GM19397 (cell line): ENCODE data around the gene QRSL1.
"Not testable (repeated sequence)": the region's sequence is repeated elsewhere in the genome, so short reads cannot be mapped to it uniquely, and the experiment has no call there.

Source experiments
- ATAC-seq: cut with Tn5 transposase; IDR thresholded peaks from one replicate; pipeline ENCODE4 v1.9.1; 2021; ENCODE audit warnings: mild to moderate bottlenecking, moderate library complexity; ENCODE audit not compliant: unreplicated experiment

Gene QRSL1

DNA sequence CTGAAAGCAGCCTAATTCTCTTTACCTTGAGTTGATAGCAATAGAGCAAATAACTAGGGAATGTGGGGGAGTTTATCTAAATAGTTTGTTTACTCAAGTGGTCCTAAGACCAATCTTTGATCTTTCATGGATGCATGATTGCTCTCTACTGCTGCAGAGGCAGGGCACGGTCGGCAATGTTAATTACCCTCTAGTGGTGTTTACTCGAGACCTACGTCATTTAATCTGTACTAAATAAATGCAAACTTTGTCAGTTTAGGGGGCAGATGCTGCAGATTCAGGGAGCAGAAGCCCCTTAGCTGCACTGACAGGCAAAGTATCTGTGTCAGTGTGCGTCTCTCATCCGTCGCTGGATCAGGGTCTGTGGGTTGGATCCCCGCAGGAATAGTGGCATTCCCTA lies 7.0 kb upstream of the QRSL1 start:
- ATAC-seq: no peak

DNA sequence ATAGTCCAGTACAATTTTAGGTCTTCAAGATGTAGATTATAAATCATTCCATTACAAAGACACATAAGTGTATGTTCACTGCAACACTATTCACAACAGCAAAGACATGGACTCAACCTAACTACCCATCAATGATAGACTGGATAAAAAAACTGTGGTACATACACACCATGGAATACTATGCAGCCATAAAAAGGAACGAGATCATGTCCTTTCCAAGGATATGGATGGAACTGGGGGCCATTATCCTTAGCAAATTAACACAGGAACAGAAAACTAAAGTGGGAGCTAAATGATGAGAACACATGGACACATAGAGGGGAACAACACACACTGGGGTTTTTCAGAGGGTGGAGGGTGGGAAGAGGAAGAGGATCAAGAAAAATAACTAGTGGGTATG lies 6.3 kb upstream of the QRSL1 start:
- ATAC-seq: no peak

DNA sequence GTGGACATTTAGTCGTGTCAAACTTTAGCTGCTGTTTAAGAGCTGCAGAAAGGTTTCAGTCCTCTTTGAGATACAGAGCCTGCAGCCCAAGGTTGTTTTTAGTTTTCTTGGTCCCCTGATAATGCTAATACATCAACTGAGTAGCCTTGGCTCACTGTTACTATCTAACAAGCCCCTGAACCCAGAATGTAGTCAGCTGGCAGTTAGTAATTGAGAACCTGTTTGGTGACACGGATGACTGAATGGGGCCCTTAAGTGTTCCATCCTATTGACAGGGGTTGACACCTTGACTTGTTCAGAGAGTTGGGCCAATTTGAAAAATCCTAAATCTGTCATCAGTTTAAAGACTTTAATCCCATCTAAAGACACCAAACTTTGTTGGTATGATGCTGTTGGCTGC lies 2.9 kb upstream of the QRSL1 start:
- ATAC-seq: no peak

- ATAC-seq: not testable (repeated sequence)
Observed at GRCh38 chr6:106627760-106628159, 1.6 kb upstream of the QRSL1 start.

GRCh38 chr6:106628658-106629102 lies 698 bp upstream of the QRSL1 start:
- ATAC-seq: no peak

DNA sequence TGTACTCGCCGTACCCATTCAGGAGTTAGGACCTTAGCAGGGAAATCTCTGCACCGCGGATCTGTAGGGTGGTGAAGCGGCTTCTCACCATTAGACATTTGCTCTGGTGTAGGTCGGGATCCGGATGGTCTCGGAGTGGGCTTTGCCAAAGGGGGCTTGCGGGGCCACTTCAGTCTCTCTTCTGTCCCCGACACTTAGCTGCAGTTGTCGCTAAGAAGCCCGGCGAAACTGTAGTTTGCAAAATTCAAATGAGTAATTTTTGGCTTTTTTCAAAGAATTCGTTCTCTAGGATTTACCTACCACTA lies 433 bp downstream of the QRSL1 start:
- no peak for ATAC-seq

DNA sequence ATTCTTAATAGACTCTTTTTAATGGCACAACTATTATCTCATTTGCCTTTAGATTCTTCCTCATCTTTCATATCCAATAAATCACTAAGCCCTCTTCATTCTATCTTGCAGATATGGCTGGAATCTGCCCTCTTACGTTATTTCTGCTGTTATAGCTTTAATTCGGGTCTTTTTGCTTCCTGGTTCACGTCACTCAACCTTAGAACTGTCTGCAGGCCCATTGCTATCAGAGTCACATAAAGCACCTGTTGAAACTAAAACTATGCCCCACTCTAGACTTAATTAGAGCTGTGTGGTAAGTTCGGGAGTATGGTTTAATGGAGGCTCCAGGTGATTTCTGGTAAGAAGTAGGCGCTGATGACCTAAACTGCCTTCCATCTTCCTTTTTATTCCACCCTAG lies 988 bp downstream of the QRSL1 start:
- no peak for ATAC-seq

DNA sequence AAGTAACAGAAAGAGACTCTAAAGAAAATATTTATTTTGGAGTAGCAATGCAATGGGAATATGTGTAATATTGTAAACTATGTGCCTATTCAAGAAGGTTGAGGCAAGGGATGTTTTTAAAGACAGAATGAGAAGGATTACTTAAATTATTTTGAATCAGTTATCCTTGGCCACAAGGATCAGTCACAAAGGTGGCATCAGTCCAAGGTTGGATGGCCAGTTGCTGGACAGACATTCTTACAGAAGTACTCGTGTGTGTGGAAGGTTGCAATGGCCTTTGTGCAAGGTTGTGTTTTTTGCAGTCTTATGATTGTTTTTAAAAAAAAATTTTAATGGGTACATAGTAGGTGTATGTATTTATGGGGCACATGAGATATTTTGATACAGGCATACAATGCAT lies 2.0 kb downstream of the QRSL1 start:
- no peak for ATAC-seq

GRCh38 chr6:106634565-106634964 lies 5.2 kb downstream of the QRSL1 start:
- ATAC-seq: no peak

DNA sequence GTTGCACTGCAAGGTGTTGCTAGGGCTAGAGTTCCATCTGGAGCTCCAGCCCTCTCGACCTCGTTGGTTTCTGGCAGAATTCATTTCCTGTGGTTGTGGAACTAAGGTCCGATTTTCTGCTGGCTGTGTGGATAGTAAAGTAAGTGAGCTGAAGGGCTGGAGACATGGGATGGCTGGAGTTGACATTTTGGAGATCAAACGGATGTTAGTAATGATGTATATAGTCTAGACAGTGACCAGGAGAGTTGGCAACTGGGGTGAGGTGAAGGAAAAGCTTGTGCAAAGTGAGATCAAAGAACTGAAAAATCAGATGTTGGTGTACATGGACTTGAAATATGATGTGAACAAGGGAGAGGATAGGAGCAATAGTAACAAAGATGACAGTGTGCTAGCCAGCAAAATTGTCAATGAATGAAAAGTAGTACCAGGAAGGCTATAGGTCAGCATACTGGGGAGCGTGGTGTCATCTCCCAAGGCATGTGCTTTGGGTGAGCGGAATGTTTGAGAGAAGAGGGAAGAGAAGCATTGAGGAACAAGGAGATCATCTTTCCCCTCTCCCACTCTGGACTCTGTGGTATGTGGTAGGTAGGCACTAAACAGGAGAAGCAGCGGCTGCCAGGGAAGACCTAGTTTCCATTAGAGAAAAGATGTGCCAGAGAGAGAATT lies 7.8 kb downstream of the QRSL1 start:
- peak; percentile 21 for ATAC-seq

DNA sequence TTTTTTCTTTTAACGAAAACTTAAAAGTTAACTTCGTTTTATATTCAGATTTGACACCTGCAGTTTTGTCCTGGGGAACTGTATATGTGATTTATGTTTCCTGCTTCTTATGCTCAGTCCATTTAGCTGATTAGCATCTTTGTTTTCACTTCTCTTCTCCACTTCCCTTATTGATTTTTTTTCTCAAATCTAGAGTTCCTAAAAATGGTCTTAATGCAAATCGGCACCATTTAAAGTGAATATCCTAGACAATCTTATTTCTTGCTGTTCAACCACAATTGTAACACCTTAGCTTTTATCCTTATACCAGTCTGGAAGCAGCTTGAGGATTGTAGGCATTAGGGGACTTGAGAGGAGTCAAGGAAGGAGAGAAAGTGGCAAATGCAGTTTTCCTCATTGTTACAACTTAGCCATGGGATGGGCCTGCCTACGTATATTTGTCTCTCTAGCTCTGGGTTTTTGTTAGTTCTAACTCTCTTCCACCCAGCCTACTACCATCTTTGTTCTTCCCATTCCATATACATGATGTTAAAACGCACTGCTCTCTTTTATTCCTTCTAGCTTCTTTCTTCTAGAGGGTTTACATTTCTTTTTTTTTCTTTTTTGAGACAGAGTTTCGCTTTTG lies 8.5 kb downstream of the QRSL1 start:
- peak; percentile 70 for ATAC-seq

- ATAC-seq: no peak
Observed at GRCh38 chr6:106639812-106640211, 10.4 kb downstream of the QRSL1 start.

- ATAC-seq: no peak
Observed at GRCh38 chr6:106642476-106642875, 13.1 kb downstream of the QRSL1 start.

DNA sequence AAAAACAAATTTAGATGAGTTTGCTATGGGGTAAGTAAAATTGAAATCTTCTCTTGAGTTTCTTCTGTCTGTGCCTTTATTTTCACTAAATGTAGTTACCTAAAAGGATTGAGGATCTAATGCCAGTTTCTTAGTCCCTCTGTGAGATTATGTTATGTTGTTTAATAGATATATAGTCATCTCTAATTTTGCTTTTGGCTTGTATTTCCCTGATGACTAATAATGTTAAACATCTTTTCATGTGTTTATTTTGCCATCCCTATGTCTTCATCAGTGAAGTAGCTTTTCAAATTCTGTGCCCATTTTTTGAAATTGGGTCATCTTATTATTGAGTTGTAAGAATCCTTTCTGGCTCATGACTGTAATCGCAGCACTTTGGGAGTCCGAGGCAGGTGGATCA lies 13.7 kb downstream of the QRSL1 start:
- no peak for ATAC-seq

DNA sequence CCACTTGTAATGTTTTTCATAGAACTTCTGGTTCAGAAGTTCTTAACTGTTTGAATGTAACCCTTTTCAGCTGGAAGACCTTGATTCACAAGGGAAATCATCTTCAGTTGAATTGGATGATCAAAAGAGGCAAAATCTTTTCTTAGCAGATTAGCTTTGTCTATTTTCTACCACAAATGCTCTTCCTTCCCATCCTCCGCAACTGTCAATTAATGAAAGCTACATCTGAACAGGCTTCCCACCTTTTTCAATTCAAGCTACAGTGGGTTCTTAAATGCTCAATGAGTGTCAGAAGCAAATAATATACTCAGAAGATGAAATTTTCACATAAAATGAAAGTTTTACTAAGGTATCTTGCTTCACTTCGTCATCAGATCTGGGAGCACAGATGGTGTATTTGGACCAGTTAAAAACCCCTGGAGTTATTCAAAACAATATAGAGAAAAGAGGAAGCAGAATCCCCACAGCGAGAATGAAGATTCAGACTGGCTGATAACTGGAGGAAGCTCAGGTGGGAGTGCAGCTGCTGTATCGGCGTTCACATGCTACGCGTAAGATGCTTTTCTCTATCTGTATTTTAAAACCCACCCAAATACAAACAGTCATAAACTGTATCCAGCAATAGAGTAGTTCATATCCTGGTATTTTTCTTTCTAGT lies 19.4 kb downstream of the QRSL1 start:
- peak; percentile 52 for ATAC-seq

DNA sequence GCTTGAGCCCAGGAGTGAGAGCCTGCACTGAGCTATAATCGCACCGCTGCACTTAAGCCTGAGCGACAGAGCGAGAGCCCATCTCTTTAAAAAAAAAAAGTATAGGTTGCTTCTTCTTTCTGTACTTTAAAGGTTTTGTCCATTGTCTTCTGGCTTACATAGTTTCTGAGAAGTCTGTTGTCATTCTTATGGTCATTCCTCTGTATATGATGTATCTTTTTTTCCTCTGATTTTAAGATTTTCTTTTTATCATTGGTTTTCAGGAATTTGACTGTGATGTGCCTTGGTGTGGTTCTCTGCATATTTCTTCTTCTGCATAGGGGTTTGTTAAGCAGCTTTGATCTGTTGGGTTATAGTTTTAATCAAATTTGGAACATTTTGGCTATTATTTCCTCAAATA lies 29.1 kb downstream of the QRSL1 start:
- no peak for ATAC-seq

DNA sequence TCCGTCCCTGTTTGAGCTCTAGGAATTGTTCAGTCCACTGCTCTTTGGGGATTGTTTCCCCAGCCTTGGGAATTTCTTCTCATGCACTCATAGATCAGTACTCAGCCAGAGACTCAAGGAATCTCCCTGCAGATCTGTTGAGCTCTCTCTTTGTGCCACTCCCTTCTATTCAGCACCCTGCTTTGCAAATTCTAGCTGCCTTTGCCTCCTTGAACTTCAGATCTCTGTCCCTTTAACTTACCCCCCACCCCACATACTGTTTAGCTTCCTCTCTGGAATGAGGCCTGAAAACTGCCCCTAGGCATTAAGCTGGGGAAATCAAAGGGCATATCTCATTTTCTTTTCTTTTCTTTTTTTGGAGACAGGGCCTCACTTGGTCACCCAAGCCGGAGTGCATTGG lies 30.5 kb downstream of the QRSL1 start:
- ATAC-seq: no peak

GRCh38 chr6:106662458-106662857 lies 33.1 kb downstream of the QRSL1 start:
- no peak for ATAC-seq

- peak; percentile 98 for ATAC-seq
Observed at GRCh38 chr6:106666282-106667021, 37.1 kb downstream of the QRSL1 start.

DNA sequence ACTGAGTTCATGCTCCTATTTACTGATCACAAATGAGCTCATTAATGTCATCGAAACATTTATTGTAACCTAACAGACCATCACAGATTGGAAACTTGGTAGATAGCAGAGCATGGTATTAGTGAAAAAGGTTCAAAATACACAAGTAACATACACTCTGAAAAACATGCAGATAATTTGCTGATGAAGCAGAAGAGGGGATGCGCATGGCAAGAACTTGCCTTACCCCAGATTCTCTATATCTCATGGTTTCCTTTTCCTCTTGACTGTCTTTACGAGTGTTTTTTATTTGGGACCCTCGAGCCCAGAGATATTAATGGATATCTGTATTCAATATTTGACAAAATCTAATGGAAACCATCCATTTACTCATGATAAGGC lies 37.6 kb downstream of the QRSL1 start:
- no peak for ATAC-seq

DNA sequence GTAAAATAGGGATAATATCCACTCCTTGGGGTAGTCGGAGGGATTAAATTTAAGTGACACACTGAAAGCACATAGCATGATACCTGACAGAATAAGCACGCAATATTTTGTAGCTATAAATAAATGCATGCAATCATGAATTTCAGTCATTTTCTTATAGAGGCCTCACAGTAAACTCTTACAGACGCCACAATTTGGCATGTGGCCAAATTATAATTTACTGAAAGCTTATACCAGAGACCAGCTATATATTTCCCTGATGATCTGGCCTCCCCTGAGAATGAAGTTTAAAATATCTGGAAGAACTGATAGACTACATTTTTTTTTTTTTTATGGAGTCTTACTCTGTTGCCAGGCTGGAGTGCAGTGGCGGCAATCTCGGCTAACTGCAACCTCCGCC lies 40.9 kb downstream of the QRSL1 start:
- no peak for ATAC-seq

DNA sequence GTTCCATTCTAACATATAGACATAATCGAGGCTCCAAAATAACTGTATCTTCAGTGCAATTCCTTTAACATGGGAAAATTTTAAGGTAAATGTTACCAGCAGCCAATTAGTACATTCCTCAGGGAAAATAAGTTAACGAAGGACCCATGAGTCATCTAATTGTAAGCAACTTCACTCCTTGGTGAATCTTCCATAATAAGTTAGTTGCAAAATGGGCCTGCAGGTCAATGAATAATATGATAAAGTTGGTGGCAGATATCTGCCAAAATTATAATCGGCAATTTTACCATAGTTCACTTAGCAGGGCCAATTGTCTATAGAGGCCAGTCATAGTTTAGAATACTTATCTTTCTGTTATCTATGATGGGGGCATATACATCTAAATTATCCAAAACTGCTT lies 42.3 kb downstream of the QRSL1 start:
- ATAC-seq: no peak
